Gastrocnemius medialis (tissue), 4 donors: ENCODE measurements around the gene ZNF280A. TPM values are rescaled to one million over a fixed set of nuclear protein-coding genes. Genes with fewer than 3 reads are reported as not detected.

Experiments
- ATAC-seq, 2 donors: fragments of 150-250 bp; one replicate each; pipeline ENCODE4 v1.9.1; 2016
- DNase-seq, 2 donors: peaks; one replicate each; pipeline ENCODE4 v3.0.0-alpha.2; 2019
- H3K27ac ChIP-seq, 4 donors: fragments of 200-600 bp; sonication (generic); 1 replicate in 1 of 4; 2 replicates in 3 of 4; pipeline ENCODE4 v1.5.1; 2016 to 2018; ENCODE audit warnings: mild to moderate bottlenecking in 2 of 4, moderate library complexity in 1 of 4
- H3K27me3 ChIP-seq, 3 donors: fragments of 200-600 bp; sonication (generic) in 2 of 3; 1 replicate in 1 of 3; 2 replicates in 2 of 3; pipeline versions ENCODE4 v1.5.1 to v1.6.0; 2016 to 2019; ENCODE audit warnings: mild to moderate bottlenecking in 1 of 3, moderate library complexity in 1 of 3
- H3K36me3 ChIP-seq, 2 donors: fragments of 200-600 bp; sonication (generic) in 1 of 2; one replicate each; pipeline ENCODE4 v1.5.1; 2017 to 2018
- H3K4me1 ChIP-seq, 2 donors: fragments of 200-600 bp; sonication (generic) in 1 of 2; one replicate each; pipeline ENCODE4 v1.5.1; 2016 to 2017; ENCODE audit warnings: mild to moderate bottlenecking in 2 of 2
- H3K4me3 ChIP-seq, 4 donors: fragments of 200-600 bp; sonication (generic) in 3 of 4; 1 replicate in 1 of 4; 2 replicates in 3 of 4; pipeline ENCODE4 v1.5.1; 2016 to 2019; ENCODE audit warnings: mild to moderate bottlenecking in 2 of 4
- H3K9me3 ChIP-seq, 3 donors: fragments of 200-600 bp; sonication (generic) in 2 of 3; 1 replicate in 1 of 3; 2 replicates in 2 of 3; pipeline ENCODE4 v1.5.1; 2016 to 2019
- POLR2A ChIP-seq, 2 donors: fragments of 450-650 bp; IDR thresholded peaks; one replicate each; pipeline ENCODE4 v1.6.1; 2017; ENCODE audit warnings: antibody characterized with exemption in 2 of 2, mild to moderate bottlenecking in 2 of 2, moderate library complexity in 2 of 2
- in situ Hi-C, 4 donors: fragments of 200-750 bp; cut with MboI; loops; one replicate each; pipeline versions ENCODE4 v1.15.0 to v1.8.0; 2017; ENCODE audit warnings: low sequenced_read_pairs in 4 of 4
- intact Hi-C: fragments of 100-400 bp; cut with DNase I; formaldehyde crosslinking; loops from one replicate; pipeline ENCODE4 v1.15.1; 2023; ENCODE audit warnings: low total_unique reads
- total RNA-seq, 4 donors: library from RNA; depleted of rRNA; stranded (reverse); fragments of >200 nt; gene quantifications; one replicate each; pipeline versions ENCODE4 v1.1.0 to v1.2.3, GENCODE V29; 2016
- TF ChIP-seq, protein P1 (sequence below), 5 experiments: fragments of 450-650 bp in 3 of 5; fragments of 200-600 bp in 2 of 5; sonication (generic) in 2 of 5; IDR thresholded peaks in 4 of 5; conservative IDR thresholded peaks in 1 of 5; 1 replicate in 4 of 5; 2 replicates in 1 of 5; pipeline ENCODE4 v1.5.1; 2016 to 2019; ENCODE audit warnings: antibody characterized with exemption in 5 of 5, mild to moderate bottlenecking in 3 of 5, moderate library complexity in 3 of 5

Gene ZNF280A
- total RNA-seq, 4 donors from 2014 or later = not detected

DNA sequence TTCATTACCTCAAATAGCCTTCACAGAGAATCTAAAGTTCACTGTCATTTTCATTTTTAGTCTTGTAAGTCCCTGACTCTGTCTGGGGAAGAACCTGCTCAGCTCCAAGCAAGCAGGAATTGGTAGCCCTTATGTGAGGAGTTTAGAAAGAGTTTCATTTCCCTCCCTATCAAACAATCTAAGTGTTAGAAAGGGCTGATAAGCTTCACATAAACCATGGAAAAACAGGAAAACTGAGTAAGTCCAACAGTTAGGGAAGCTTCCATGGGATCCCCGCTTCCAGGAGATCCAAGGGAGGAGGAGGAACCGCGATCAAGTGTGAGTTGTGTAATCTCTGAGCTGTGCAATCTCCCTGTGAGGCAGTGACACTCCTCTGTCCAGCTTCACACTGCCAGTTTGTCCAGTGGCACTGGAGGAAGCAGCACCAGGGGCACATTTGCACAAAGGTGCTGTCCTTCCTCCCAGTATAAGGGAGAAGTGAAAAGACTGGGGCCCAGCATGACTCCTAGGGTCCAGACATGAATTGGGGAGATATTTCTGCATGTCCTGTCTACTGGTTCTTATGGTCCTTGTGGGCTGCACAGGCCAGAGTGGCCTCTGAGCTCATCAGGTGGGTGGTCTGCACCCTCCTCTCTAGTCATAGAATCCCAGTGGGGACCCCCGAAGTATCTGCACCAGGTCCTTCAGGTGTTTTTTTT lies 34.7 kb upstream of the ZNF280A start:
- no peaks in the 10 kb centered on the region for H3K4me1 ChIP-seq
- no peak overlapping the region for H3K4me3 ChIP-seq
- no peak for TF ChIP-seq POLR2A (IDR thresholded peaks at IDR 0.05)
- TF ChIP-seq, protein P1, sequence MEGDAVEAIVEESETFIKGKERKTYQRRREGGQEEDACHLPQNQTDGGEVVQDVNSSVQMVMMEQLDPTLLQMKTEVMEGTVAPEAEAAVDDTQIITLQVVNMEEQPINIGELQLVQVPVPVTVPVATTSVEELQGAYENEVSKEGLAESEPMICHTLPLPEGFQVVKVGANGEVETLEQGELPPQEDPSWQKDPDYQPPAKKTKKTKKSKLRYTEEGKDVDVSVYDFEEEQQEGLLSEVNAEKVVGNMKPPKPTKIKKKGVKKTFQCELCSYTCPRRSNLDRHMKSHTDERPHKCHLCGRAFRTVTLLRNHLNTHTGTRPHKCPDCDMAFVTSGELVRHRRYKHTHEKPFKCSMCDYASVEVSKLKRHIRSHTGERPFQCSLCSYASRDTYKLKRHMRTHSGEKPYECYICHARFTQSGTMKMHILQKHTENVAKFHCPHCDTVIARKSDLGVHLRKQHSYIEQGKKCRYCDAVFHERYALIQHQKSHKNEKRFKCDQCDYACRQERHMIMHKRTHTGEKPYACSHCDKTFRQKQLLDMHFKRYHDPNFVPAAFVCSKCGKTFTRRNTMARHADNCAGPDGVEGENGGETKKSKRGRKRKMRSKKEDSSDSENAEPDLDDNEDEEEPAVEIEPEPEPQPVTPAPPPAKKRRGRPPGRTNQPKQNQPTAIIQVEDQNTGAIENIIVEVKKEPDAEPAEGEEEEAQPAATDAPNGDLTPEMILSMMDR (IDR thresholded peaks at IDR 0.05 in 4 of 5, conservative IDR thresholded peaks at IDR 0.05 in 1 of 5) = no peak
- in situ Hi-C loops (no loop called here), intact Hi-C loops (no loop called here)
- ATAC-seq (no peak), DNase-seq (no peak)
- H3K36me3 ChIP-seq = no peaks in the 10 kb centered on the region
- no peaks in the 10 kb centered on the region for H3K9me3 ChIP-seq
- no peaks in the 10 kb centered on the region for H3K27me3 ChIP-seq
- no peak overlapping the region for H3K27ac ChIP-seq

DNA sequence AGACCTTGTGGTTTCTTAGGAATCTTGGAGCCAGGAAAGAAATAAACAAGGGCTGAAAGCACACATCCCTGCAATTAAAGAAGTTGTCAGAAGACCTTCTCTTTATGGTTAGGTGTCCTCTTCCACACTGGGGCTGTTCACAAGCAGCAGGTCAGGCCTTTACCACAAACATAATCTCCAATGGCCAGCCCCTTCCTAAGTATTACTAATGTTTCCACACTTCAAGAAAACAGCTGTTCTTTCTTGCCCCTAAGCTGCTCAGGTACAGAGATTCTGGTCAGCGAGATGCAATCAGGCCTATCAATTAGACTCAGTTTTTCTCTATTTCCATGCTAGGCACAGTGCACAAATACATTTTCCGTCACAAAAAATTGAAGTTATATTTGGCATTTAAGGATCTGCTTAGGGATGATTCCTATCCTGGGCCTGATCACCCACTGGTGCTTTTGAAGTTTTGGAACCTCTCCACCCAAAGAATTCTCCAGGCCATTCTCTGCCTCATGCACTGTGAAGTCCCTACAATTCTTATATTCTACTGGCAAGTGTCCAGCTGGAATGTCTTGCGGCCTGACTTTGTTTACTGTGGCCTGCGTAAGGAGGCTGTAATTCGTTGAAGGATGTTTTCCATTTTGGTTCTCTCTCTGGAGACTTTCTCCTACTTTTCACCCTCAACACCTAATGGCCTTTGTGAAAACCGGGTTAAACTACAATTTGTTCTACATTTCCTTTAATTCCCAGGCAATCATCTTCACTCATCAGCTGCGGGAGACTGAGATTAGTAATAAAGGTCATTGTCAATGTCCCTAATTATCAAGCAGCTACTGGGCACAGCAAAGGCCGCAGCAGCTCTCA lies 33.9 kb upstream of the ZNF280A start:
- H3K36me3 ChIP-seq = no peaks in the 10 kb centered on the region
- no peak overlapping the region for H3K4me3 ChIP-seq
- no peaks in the 10 kb centered on the region for H3K9me3 ChIP-seq
- H3K27ac ChIP-seq = no peak overlapping the region
- DNase-seq (no peak), ATAC-seq (no peak)
- no peaks in the 10 kb centered on the region for H3K27me3 ChIP-seq
- in situ Hi-C loops = no loop called here
- TF ChIP-seq POLR2A (IDR thresholded peaks at IDR 0.05) = no peak
- TF ChIP-seq, protein P1 (IDR thresholded peaks at IDR 0.05 in 4 of 5, conservative IDR thresholded peaks at IDR 0.05 in 1 of 5) = no peak
- H3K4me1 ChIP-seq = no peaks in the 10 kb centered on the region
- intact Hi-C loops = no loop called here

DNA sequence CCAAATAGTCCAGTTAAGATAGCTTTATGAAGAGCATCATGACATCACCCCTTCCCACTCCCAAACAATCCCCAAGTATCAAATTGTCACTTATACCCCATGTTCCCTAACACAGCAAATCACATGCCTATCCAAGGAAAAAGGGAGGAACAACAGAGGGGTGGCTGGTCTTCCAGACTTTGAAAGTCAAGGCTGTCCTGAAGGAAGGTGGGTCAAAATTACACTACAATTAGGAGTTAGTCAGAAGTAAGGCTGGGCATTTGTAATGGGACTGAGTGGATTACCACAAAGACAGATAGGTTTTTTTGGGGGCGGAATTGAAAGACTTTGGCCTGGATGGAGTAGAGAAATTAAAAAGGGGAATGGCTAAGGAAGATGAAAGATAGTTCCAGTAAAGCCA lies 33.1 kb upstream of the ZNF280A start:
- intact Hi-C loops (no loop called here), in situ Hi-C loops (no loop called here)
- Histone ChIP-seq H3K9me3 (no peaks in the 10 kb centered on the region), H3K4me3 (no peak overlapping the region), H3K27ac (no peak overlapping the region), H3K27me3 (no peaks in the 10 kb centered on the region), H3K4me1 (no peaks in the 10 kb centered on the region), H3K36me3 (no peaks in the 10 kb centered on the region)
- ATAC-seq (no peak), DNase-seq (no peak)
- TF ChIP-seq, protein P1 (IDR thresholded peaks at IDR 0.05 in 4 of 5, conservative IDR thresholded peaks at IDR 0.05 in 1 of 5) = no peak
- no peak for TF ChIP-seq POLR2A (IDR thresholded peaks at IDR 0.05)

DNA sequence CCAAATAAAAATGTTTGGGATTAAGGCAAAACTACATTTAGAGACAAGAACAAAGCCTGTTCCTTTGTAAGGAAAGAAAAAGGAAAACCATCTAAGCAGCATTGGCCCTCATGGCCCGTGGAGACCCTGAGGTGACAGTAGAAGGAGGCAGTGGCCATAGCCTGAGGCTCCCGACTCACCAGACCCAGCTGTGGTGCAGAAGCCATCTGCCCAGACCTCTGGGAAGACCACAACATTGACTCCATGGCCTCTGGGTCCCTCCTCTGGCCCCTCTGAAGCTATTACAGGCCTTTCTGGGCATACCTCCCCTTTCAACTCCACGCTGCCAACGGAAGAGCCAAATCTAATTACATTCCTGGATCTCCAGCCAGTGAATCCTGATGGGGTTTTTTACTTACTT lies 32.6 kb upstream of the ZNF280A start:
- Histone ChIP-seq H3K36me3 (no peaks in the 10 kb centered on the region), H3K27ac (no peak overlapping the region), H3K4me1 (no peaks in the 10 kb centered on the region), H3K9me3 (no peaks in the 10 kb centered on the region), H3K4me3 (no peak overlapping the region), H3K27me3 (no peaks in the 10 kb centered on the region)
- no peak for TF ChIP-seq POLR2A (IDR thresholded peaks at IDR 0.05)
- ATAC-seq = no peak
- intact Hi-C loops (no loop called here), in situ Hi-C loops (no loop called here)
- DNase-seq = no peak

DNA sequence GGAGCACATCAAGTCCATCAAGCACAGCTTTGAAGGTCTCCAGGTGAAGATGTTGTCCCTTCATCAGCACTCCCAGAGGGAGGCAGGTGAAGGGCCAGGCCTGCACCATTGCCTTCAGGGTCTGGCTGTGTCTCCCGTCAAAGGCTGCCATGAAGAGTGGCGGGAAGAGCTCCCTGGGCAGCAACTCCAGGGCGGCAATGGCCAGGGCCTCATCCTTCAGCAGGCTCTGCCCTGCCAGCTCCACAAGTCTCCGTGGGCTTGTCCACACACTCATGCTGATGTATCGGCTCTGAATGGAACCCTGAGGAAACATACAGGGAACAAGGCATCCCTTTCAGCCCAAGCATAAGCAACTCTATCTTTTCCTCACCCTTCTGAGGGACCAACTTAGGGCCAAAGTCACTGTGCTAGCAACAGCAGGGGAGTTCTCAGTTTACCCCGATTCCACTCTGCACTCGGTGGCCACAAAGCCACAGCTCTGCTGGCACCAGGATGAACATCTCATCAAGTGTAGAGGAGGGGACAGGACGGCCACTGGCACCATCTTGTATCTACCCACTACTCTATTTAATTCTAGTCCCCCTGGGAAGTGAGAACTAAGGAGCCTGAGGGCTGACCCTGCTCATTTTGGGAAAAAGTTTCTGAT lies 30.8 kb upstream of the ZNF280A start:
- DNase-seq = no peak
- no peak for ATAC-seq
- no peak for TF ChIP-seq POLR2A (IDR thresholded peaks at IDR 0.05)
- TF ChIP-seq, protein P1 (IDR thresholded peaks at IDR 0.05 in 4 of 5, conservative IDR thresholded peaks at IDR 0.05 in 1 of 5) = no peak
- no peak overlapping the region for H3K27ac ChIP-seq
- no peaks in the 10 kb centered on the region for H3K9me3 ChIP-seq
- no peaks in the 10 kb centered on the region for H3K27me3 ChIP-seq
- H3K4me3 ChIP-seq = no peak overlapping the region
- intact Hi-C loops (no loop called here), in situ Hi-C loops (no loop called here)
- no peaks in the 10 kb centered on the region for H3K4me1 ChIP-seq
- no peaks in the 10 kb centered on the region for H3K36me3 ChIP-seq
